ENCODE data around the gene ADAMTSL2.

ADAMTSL2 gene

GRCh38 chr9:133545494-133546286, 11.2 kb downstream of the ADAMTSL2 start:
- H3K4me3 ChIP-seq (ENCODE audit: low read length), result no peak overlapping the region
- TF ChIP-seq CTCF (conservative IDR thresholded peaks at IDR 0.05; ENCODE audit: low read length), result no peak
- DNase-seq (ENCODE audit: low read depth), result no peak

GRCh38 chr9:133546287-133546680, 11.8 kb downstream of the ADAMTSL2 start:
- TF ChIP-seq CTCF (conservative IDR thresholded peaks at IDR 0.05; ENCODE audit: low read length), result no peak
- no peak for DNase-seq (ENCODE audit: low read depth)

GRCh38 chr9:133547116-133547515, 12.6 kb downstream of the ADAMTSL2 start:
- TF ChIP-seq CTCF (conservative IDR thresholded peaks at IDR 0.05; ENCODE audit: low read length), result no peak
- H3K4me3 ChIP-seq (ENCODE audit: low read length), result no peak overlapping the region
- no peak for DNase-seq (ENCODE audit: low read depth)

More at GRCh38 chr9:133546287-133546680, 11.8 kb downstream of the ADAMTSL2 start:
- H3K4me3 ChIP-seq (ENCODE audit: low read length), result no peak overlapping the region

GRCh38 chr9:133551446-133551845, 16.9 kb downstream of the ADAMTSL2 start:
- DNase-seq (ENCODE audit: low read depth), result no peak
- TF ChIP-seq CTCF (conservative IDR thresholded peaks at IDR 0.05; ENCODE audit: low read length), result no peak
- H3K4me3 ChIP-seq (ENCODE audit: low read length), result no peak overlapping the region

- no peak for DNase-seq (ENCODE audit: low read depth)
- no peak overlapping the region for H3K4me3 ChIP-seq (ENCODE audit: low read length)
- no peak for TF ChIP-seq CTCF (conservative IDR thresholded peaks at IDR 0.05; ENCODE audit: low read length)
These were observed 17.7 kb downstream of the ADAMTSL2 start for GRCh38 chr9:133552236-133552635.

- no peak overlapping the region for H3K4me3 ChIP-seq (ENCODE audit: low read length)
- TF ChIP-seq CTCF (conservative IDR thresholded peaks at IDR 0.05; ENCODE audit: low read length), result no peak
- DNase-seq (ENCODE audit: low read depth), result no peak
These were observed 18.6 kb downstream of the ADAMTSL2 start for GRCh38 chr9:133553123-133553522.

GRCh38 chr9:133553973-133554713, 19.6 kb downstream of the ADAMTSL2 start:
- TF ChIP-seq CTCF (conservative IDR thresholded peaks at IDR 0.05; ENCODE audit: low read length), result no peak
- no peak overlapping the region for H3K4me3 ChIP-seq (ENCODE audit: low read length)
- no peak for DNase-seq (ENCODE audit: low read depth)

All from AG10803 (cell line).